Testis (tissue), 2 donors: Measurements from ENCODE around the gene NFATC2.
"Not testable (repeated sequence)": the region's sequence is repeated elsewhere in the genome, so short reads cannot be mapped to it uniquely, and the experiment has no call there.

ENCODE experiments used
- CTCF ChIP-seq, 3 experiments: fragments of 450-650 bp in 2 of 3; fragments of 200-600 bp in 1 of 3; sonication (generic) in 1 of 3; IDR thresholded peaks; one replicate each; pipeline ENCODE4 v1.5.1; 2016 to 2019; ENCODE audit warnings: antibody characterized with exemption in 3 of 3, mild to moderate bottlenecking in 2 of 3, moderate library complexity in 1 of 3
- POLR2A ChIP-seq: fragments of 450-650 bp; IDR thresholded peaks from one replicate; pipeline ENCODE4 v1.6.1; 2017; ENCODE audit warnings: antibody characterized with exemption, mild to moderate bottlenecking, moderate library complexity

GRCh38 chr20:51343802-51344201, 198.7 kb downstream of the NFATC2 start:
- not testable (repeated sequence) for TF ChIP-seq CTCF (IDR thresholded peaks at IDR 0.05); POLR2A
